ENCODE measurements around the gene PTPRA.

- TF ChIP-seq CTCF (IDR thresholded peaks at IDR 0.05; ENCODE audit: low read depth, low read length, missing input control), result no peak
- TF ChIP-seq REST (IDR thresholded peaks at IDR 0.05), result no peak
- TF ChIP-seq RAD21 (IDR thresholded peaks at IDR 0.05), result no peak
- TF ChIP-seq GABPA (IDR thresholded peaks at IDR 0.05 in 1 of 2, conservative IDR thresholded peaks at IDR 0.05 in 1 of 2), result no peak
- no peak for TF ChIP-seq ATF3 (IDR thresholded peaks at IDR 0.05)
- no peak for TF ChIP-seq NR2F2 (IDR thresholded peaks at IDR 0.05)
- no peak for TF ChIP-seq HNF4G (IDR thresholded peaks at IDR 0.05)
- no peak for TF ChIP-seq MAX (IDR thresholded peaks at IDR 0.05)
- no peak for TF ChIP-seq YY1 (IDR thresholded peaks at IDR 0.05)
- no peak for TF ChIP-seq HNF4A (conservative IDR thresholded peaks at IDR 0.05)
- TF ChIP-seq EGR1 (IDR thresholded peaks at IDR 0.05; ENCODE audit: low read depth in 2 of 2), result no peak
- no peak for TF ChIP-seq SP1 (IDR thresholded peaks at IDR 0.05)
- no peak for TF ChIP-seq JUND (IDR thresholded peaks at IDR 0.05)
- no peak for TF ChIP-seq TAF1 (conservative IDR thresholded peaks at IDR 0.05)
Measured at GRCh38 chr20:2826655-2827054, 46.6 kb upstream of the PTPRA start.
